Activated CD8-positive, alpha-beta T cell treated with anti-CD3 and anti-CD28 coated beads for 36 hours (primary cell): ENCODE data around the gene PLXNB1. TPM values are rescaled to one million over a fixed set of nuclear protein-coding genes. Genes with fewer than 3 reads are reported as not detected.

ENCODE experiments used
- ATAC-seq: fragments of 200-7000 bp; cut with Tn5 transposase; one replicate; pipeline ENCODE4 v1.10.0; 2021; ENCODE audit warnings: mild to moderate bottlenecking, moderate library complexity
- CTCF ChIA-PET: fragments of 350-600 bp; sonication (Branson Sonifier 250); formaldehyde crosslinking; loops from one replicate; lab custom pipeline; 2021; ENCODE audit warnings: antibody characterized with exemption; lab: Charles Lee
- POLR2A ChIA-PET: fragments of 350-600 bp; sonication (Branson Sonifier 250); formaldehyde crosslinking; loops from one replicate; lab custom pipeline; 2021; ENCODE audit warnings: antibody characterized with exemption; lab: Charles Lee
- DNase-seq: peaks from one replicate; pipeline ENCODE4 v3.0.0-alpha.2; 2020
- H3K27ac Mint-ChIP-seq: one replicate; pipeline ENCODE4 v1.8.0; 2021; ENCODE audit warnings: mild to moderate bottlenecking, mixed read lengths
- H3K27me3 Mint-ChIP-seq: one replicate; pipeline ENCODE4 v1.8.0; 2021; ENCODE audit warnings: mixed read lengths
- H3K36me3 Mint-ChIP-seq: one replicate; pipeline ENCODE4 v1.8.0; 2021; ENCODE audit warnings: low read depth, mixed read lengths
- H3K4me1 Mint-ChIP-seq: one replicate; pipeline ENCODE4 v1.8.0; 2021; ENCODE audit warnings: low read depth, mixed read lengths
- H3K4me3 Mint-ChIP-seq: one replicate; pipeline ENCODE4 v1.8.0; 2021; ENCODE audit warnings: mild to moderate bottlenecking, moderate library complexity, mixed read lengths
- H3K9me3 Mint-ChIP-seq: one replicate; pipeline ENCODE4 v1.8.0; 2021; ENCODE audit warnings: mixed read lengths
- CTCF ChIP-seq: fragments of 200-600 bp; IDR thresholded peaks from one replicate; pipeline ENCODE4 v1.8.0; 2022; ENCODE audit warnings: antibody characterized with exemption, mild to moderate bottlenecking
- intact Hi-C: fragments of 100-400 bp; cut with micrococcal nuclease; formaldehyde crosslinking; loops from one replicate; pipeline ENCODE4 v1.10.0; 2022
- total RNA-seq, 2 experiments: library from RNA; stranded (reverse); gene quantifications; one replicate each; pipeline ENCODE4 v1.2.3, GENCODE V29; 2021

PLXNB1 gene
- total RNA-seq, 2 experiments from 2014 or later = 3.7 TPM

- DNase-seq = no peak
- ATAC-seq = no peak
- Mint-ChIP-seq H3K27me3 (no peaks in the 10 kb centered on the region), H3K4me3 (no peak overlapping the region), H3K4me1 (no peaks in the 10 kb centered on the region), H3K36me3 (no peaks in the 10 kb centered on the region), H3K27ac (no peak overlapping the region), H3K9me3 (no peaks in the 10 kb centered on the region)
- intact Hi-C loops = no loop called here
- ChIA-PET POLR2A (interaction anchor here (0.6 kb wide), 2 partner anchors 31 to 279 kb away, joined by 3 to 9 read pairs; no protein-coding TSS in a partner anchor), CTCF (interaction anchor here (0.7 to 1.6 kb wide), 4 partner anchors 14 to 221 kb away, joined by 3 to 9 read pairs (median 5); partner anchors contain the start of gene SLC26A6)
- no peak for TF ChIP-seq CTCF
Measured at GRCh38 chr3:48414376-48415250, 15.3 kb downstream of the PLXNB1 start.

GRCh38 chr3:48413611-48414010, 16.3 kb downstream of the PLXNB1 start:
- Mint-ChIP-seq H3K9me3 (no peaks in the 10 kb centered on the region), H3K27me3 (no peaks in the 10 kb centered on the region), H3K4me3 (no peak overlapping the region), H3K36me3 (no peaks in the 10 kb centered on the region), H3K4me1 (no peaks in the 10 kb centered on the region), H3K27ac (no peak overlapping the region)
- ChIA-PET POLR2A (no interaction called here), CTCF (interaction anchor here (1.3 kb wide), 1 partner anchor 136 kb away, joined by 5 read pairs; no protein-coding TSS in a partner anchor)
- intact Hi-C loops = no loop called here
- TF ChIP-seq CTCF = no peak
- DNase-seq = no peak
- no peak for ATAC-seq

- DNase-seq (no peak), ATAC-seq (no peak)
- no peaks in the 10 kb centered on the region for H3K9me3 Mint-ChIP-seq
- POLR2A ChIA-PET = no interaction called here
- H3K4me1 Mint-ChIP-seq = no peaks in the 10 kb centered on the region
- CTCF ChIA-PET = interaction anchor here (1.3 to 4.5 kb wide), 3 partner anchors 12 to 136 kb away, joined by 5 to 23 read pairs (median 20); no protein-coding TSS in a partner anchor
- no peaks in the 10 kb centered on the region for H3K27me3 Mint-ChIP-seq
- TF ChIP-seq CTCF = no peak
- intact Hi-C loops = no loop called here
- H3K27ac Mint-ChIP-seq = no peak overlapping the region
- H3K36me3 Mint-ChIP-seq = no peaks in the 10 kb centered on the region
- H3K4me3 Mint-ChIP-seq = no peak overlapping the region
Measured at GRCh38 chr3:48413086-48413485, 16.8 kb downstream of the PLXNB1 start.

- DNase-seq = no peak
- Mint-ChIP-seq H3K27ac (no peak overlapping the region), H3K36me3 (no peaks in the 10 kb centered on the region), H3K4me1 (no peaks in the 10 kb centered on the region), H3K4me3 (no peak overlapping the region), H3K9me3 (no peaks in the 10 kb centered on the region), H3K27me3 (no peaks in the 10 kb centered on the region)
- intact Hi-C loops = no loop called here
- ChIA-PET CTCF (interaction anchor here (1.3 to 4.5 kb wide), 3 partner anchors 12 to 137 kb away, joined by 5 to 23 read pairs (median 20); no protein-coding TSS in a partner anchor), POLR2A (no interaction called here)
- no peak for TF ChIP-seq CTCF
- no peak for ATAC-seq
Measured at GRCh38 chr3:48412375-48413001, 17.4 kb downstream of the PLXNB1 start.
